Thymus (tissue), 11 donors: Measurements from ENCODE around the gene PTRH1. TPM values are rescaled to one million over a fixed set of nuclear protein-coding genes. Genes with fewer than 3 reads are reported as not detected.
A peak's percentile ranks its signal among the peaks of the same experiment; 100 is the strongest.

Experiments used
- DNase-seq, 9 donors: peaks; one replicate each; pipeline ENCODE4 v3.0.0-alpha.2; 2013; ENCODE audit warnings: low spot score in 9 of 9, low read depth in 6 of 9, missing footprints in 1 of 9
- H3K27ac ChIP-seq, 2 donors: one replicate each; pipeline ENCODE4 v1.5.1; 2013; ENCODE audit warnings: control low read depth in 1 of 2, low read depth in 1 of 2, low read length in 1 of 2, mild to moderate bottlenecking in 1 of 2, moderate library complexity in 1 of 2
- H3K27me3 ChIP-seq, 2 donors: one replicate each; pipeline ENCODE4 v1.5.1; 2013; ENCODE audit warnings: low read length in 1 of 2; ENCODE audit not compliant: control insufficient read depth in 2 of 2, insufficient read depth in 1 of 2
- H3K36me3 ChIP-seq, 2 donors: one replicate each; pipeline ENCODE4 v1.5.1; 2013; ENCODE audit warnings: low read length in 1 of 2, mild to moderate bottlenecking in 1 of 2, moderate library complexity in 1 of 2; ENCODE audit not compliant: control insufficient read depth in 2 of 2, insufficient read depth in 2 of 2
- H3K4me1 ChIP-seq, 2 donors: one replicate each; pipeline ENCODE4 v1.5.1; 2013; ENCODE audit warnings: low read length in 2 of 2; ENCODE audit not compliant: control insufficient read depth in 2 of 2, insufficient read depth in 2 of 2
- H3K4me3 ChIP-seq, 2 donors: one replicate each; pipeline ENCODE4 v1.5.1; 2013; ENCODE audit warnings: low read length in 2 of 2, control low read depth in 1 of 2, mild to moderate bottlenecking in 1 of 2
- H3K9me3 ChIP-seq, 2 donors: one replicate each; pipeline ENCODE4 v1.5.1; 2013; ENCODE audit warnings: low read length in 1 of 2, mild to moderate bottlenecking in 1 of 2; ENCODE audit not compliant: control insufficient read depth in 2 of 2, insufficient read depth in 1 of 2
- WGBS: extraction: QIAGEN DNeasy Blood & Tissue Kit; methylation state at CpG from one replicate; pipeline ENCODE4 v1.1.7; 2013; 5-methylcytosine and 5-hydroxymethylcytosine counted together
- polyA plus RNA-seq: library from polyadenylated mRNA; stranded (reverse); fragments of 200-250 nt; gene quantifications from one replicate; pipeline ENCODE4 v1.2.3, GENCODE V29; 2013
- total RNA-seq: library from RNA; stranded (reverse); fragments of 120-200 nt; gene quantifications from one replicate; pipeline ENCODE4 v1.2.4, GENCODE V29; 2013
- donor health status: healthy.

PTRH1 gene
- total and polyA plus RNA-seq, 2 donors = 12.2 to 16.3 TPM

- peak in 1 of 9 donors; percentile 26 for DNase-seq
- H3K36me3 ChIP-seq = no peaks in the 10 kb centered on the region
- H3K9me3 ChIP-seq = peaks cover 0 to 9% of the 10 kb centered on the region in 2 donors
- peaks cover 0 to 12% of the 10 kb centered on the region in 2 donors for H3K27me3 ChIP-seq
- peaks cover 15 to 38% of the 10 kb centered on the region in 2 donors for H3K4me1 ChIP-seq
- 1% methylated on average over 44 of the region's 44 CpGs for WGBS
- peak overlapping the region; percentile 69 to 94 for H3K4me3 ChIP-seq
- peak overlapping the region in 1 of 2 donors; percentile 36 for H3K27ac ChIP-seq
Measured at GRCh38 chr9:127714951-127715469, 453 bp downstream of the PTRH1 start.

DNA sequence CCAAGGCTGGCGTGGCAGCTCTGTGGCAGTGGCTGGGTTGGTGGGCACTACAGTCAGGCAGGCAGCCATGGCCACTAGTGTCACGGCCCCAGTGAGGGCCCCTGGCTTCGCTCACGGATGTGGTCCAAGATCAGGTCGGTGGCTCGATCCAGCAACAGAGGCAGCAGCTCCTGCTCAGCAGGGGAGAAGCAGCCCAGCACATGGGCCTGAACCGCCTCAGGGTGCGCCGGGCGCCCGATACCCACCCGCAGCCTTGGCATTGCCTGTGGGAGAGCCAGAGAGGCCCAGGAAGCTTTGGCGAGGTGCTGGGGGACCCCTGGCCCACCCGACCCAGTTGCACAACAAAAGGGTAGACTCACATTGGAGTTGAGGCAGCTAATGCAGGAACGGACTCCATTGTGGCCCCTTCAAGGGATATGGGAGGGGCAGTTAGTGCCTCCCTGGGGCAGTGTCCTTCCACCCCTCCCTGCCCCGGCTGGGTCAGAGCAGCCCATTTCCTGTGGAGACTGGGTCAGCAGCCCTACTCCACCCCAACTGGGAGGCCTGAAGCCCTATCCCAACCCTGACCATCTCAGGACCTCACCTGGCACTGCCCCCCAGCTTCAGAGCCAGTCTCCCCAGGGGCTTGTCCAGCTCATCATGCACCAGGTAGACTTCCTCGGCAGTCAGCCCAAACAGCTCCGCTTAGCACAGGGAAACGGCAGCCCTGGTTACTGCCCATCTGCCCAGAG lies 1.3 kb downstream of the PTRH1 start:
- Histone ChIP-seq H3K4me1 (peaks cover 15 to 34% of the 10 kb centered on the region in 2 donors), H3K9me3 (peaks cover 0 to 9% of the 10 kb centered on the region in 2 donors), H3K4me3 (peak overlapping the region in 1 of 2 donors; percentile 69), H3K27me3 (peaks cover 0 to 12% of the 10 kb centered on the region in 2 donors), H3K36me3 (no peaks in the 10 kb centered on the region), H3K27ac (no peak overlapping the region)
- no peak for DNase-seq
- WGBS = 88% methylated on average over 19 of the region's 19 CpGs

- Histone ChIP-seq H3K9me3 (peaks cover 0 to 13% of the 10 kb centered on the region in 2 donors), H3K4me1 (peaks cover 15 to 31% of the 10 kb centered on the region in 2 donors), H3K36me3 (no peaks in the 10 kb centered on the region), H3K4me3 (no peak overlapping the region), H3K27ac (no peak overlapping the region), H3K27me3 (peaks cover 0 to 12% of the 10 kb centered on the region in 2 donors)
- WGBS = 96% methylated on average over 10 of the region's 10 CpGs
- no peak for DNase-seq
Measured at GRCh38 chr9:127712867-127713266, 2.6 kb downstream of the PTRH1 start.

DNA sequence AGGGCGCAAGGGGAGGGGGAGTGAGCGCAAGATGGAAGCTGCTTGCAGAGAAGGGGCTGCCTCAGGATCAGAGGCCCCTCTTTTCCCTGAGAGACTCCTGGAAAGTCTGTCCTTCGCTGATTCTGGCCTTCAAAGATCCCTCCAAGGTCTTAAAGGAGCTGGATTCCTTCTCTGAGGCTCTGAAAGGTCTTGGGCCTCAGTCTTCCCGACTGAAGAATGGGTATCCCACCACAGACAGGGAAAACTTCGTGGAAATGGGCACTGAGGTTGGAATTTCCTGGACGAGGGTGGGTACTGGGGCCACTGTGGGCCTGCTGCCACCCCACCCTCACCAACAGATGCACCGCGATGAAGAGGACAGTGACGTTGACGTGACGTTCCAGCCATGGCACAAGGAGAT lies 3.1 kb downstream of the PTRH1 start:
- Histone ChIP-seq H3K27me3 (peaks cover 0 to 12% of the 10 kb centered on the region in 2 donors), H3K9me3 (peaks cover 0 to 13% of the 10 kb centered on the region in 2 donors), H3K36me3 (no peaks in the 10 kb centered on the region), H3K4me1 (peaks cover 15 to 35% of the 10 kb centered on the region in 2 donors), H3K27ac (no peak overlapping the region), H3K4me3 (no peak overlapping the region)
- no peak for DNase-seq
- WGBS = 97% methylated on average over 11 of the region's 11 CpGs

- 85% methylated on average over 11 of the region's 11 CpGs for WGBS
- H3K36me3 ChIP-seq = no peaks in the 10 kb centered on the region
- no peak for DNase-seq
- H3K27ac ChIP-seq = no peak overlapping the region
- H3K4me1 ChIP-seq = peaks cover 15 to 40% of the 10 kb centered on the region in 2 donors
- H3K27me3 ChIP-seq = peaks cover 0 to 12% of the 10 kb centered on the region in 2 donors
- H3K9me3 ChIP-seq = peaks cover 0 to 13% of the 10 kb centered on the region in 2 donors
- H3K4me3 ChIP-seq = no peak overlapping the region
Measured at GRCh38 chr9:127711831-127712274, 3.6 kb downstream of the PTRH1 start.

GRCh38 chr9:127711226-127711701 lies 4.2 kb downstream of the PTRH1 start:
- H3K36me3 ChIP-seq = no peaks in the 10 kb centered on the region
- H3K4me1 ChIP-seq = peaks cover 14 to 43% of the 10 kb centered on the region in 2 donors
- no peak overlapping the region for H3K27ac ChIP-seq
- H3K9me3 ChIP-seq = peaks cover 0 to 13% of the 10 kb centered on the region in 2 donors
- peaks cover 0 to 12% of the 10 kb centered on the region in 2 donors for H3K27me3 ChIP-seq
- WGBS = 23% methylated on average over 9 of the region's 9 CpGs
- H3K4me3 ChIP-seq = no peak overlapping the region
- peak in 2 of 9 donors; percentile 35 to 49 for DNase-seq

GRCh38 chr9:127710204-127710783 lies 5.2 kb downstream of the PTRH1 start:
- no peak overlapping the region for H3K4me3 ChIP-seq
- H3K36me3 ChIP-seq = no peaks in the 10 kb centered on the region
- WGBS = 98% methylated on average over 10 of the region's 10 CpGs
- H3K27me3 ChIP-seq = peaks cover 0 to 12% of the 10 kb centered on the region in 2 donors
- peaks cover 11 to 38% of the 10 kb centered on the region in 2 donors for H3K4me1 ChIP-seq
- DNase-seq = no peak
- peaks cover 0 to 6% of the 10 kb centered on the region in 2 donors for H3K9me3 ChIP-seq
- H3K27ac ChIP-seq = no peak overlapping the region

DNA sequence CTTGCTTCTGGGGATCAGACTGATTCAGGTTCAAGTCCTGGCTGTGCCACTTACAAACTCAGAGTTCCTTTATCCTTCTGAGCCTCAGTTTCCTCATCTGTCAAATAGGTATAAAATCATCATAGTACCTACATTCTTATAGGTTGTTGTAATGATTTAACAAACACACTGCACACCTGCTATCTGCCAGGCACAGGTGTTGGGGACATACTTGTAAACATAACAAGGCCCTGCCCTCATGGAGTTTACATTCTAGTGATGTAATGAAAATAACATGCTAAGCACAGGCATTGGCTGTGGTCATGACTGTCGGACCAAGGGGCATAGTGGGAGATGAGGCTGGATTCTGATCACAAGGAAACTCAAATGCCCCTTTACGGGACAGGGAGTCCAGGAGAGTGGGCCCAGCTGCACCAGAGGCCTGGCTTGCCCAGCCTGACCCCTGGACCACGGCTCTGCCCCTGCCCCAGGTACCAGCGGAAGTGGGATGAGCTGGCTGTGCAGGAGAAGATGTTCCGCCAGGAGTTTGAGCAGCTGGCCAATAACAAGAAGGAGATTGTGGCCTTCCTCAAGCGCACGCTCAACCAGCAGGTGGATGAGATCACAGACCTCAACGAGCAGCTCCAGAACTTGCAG lies 6.4 kb downstream of the PTRH1 start:
- Histone ChIP-seq H3K27ac (no peak overlapping the region), H3K4me3 (no peak overlapping the region), H3K36me3 (no peaks in the 10 kb centered on the region), H3K9me3 (peaks cover 0 to 4% of the 10 kb centered on the region in 2 donors), H3K27me3 (peaks cover 0 to 3% of the 10 kb centered on the region in 2 donors), H3K4me1 (peaks cover 13 to 37% of the 10 kb centered on the region in 2 donors)
- 96% methylated on average over 8 of the region's 8 CpGs for WGBS
- DNase-seq = no peak
